ENCODE data around the gene NUP62.

- TF ChIP-seq POLR2AphosphoS5 (IDR thresholded peaks at IDR 0.05; ENCODE audit: low read depth, low read length) (no peak), ATF3 (IDR thresholded peaks at IDR 0.05) (no peak), FOSL1 (IDR thresholded peaks at IDR 0.05; ENCODE audit: low read depth) (no peak), POLR2A (IDR thresholded peaks at IDR 0.05; ENCODE audit: borderline replicate concordance, extremely low read depth, insufficient read depth, insufficient read length) (no peak), CTCF (IDR thresholded peaks at IDR 0.05 in 2 of 3, conservative IDR thresholded peaks at IDR 0.05 in 1 of 3; ENCODE audit: borderline replicate concordance in 1 of 3, insufficient read depth in 1 of 3, low read depth in 2 of 3, low read length in 2 of 3) (no peak), SP1 (IDR thresholded peaks at IDR 0.05; ENCODE audit: low read depth) (no peak), EZH2 (IDR thresholded peaks at IDR 0.05) (no peak), CEBPB (IDR thresholded peaks at IDR 0.05; ENCODE audit: low read depth) (no peak), EGR1 (IDR thresholded peaks at IDR 0.05; ENCODE audit: low read depth) (no peak), ELF1 (IDR thresholded peaks at IDR 0.05; ENCODE audit: borderline replicate concordance, low read depth) (no peak), ZNF274 (IDR thresholded peaks at IDR 0.05; ENCODE audit: low read depth, low read length) (no peak)
Measured at GRCh38 chr19:49968279-49968922, 39.1 kb upstream of the NUP62 start.
